H9 (cell line): Measurements from ENCODE around the gene RSPRY1. TPM values are rescaled to one million over a fixed set of nuclear protein-coding genes. Genes with fewer than 3 reads are reported as not detected.

Experiments used
- DNase-seq: peaks from one replicate; pipeline ENCODE4 v3.0.0-alpha.2; 2017
- H2AFZ ChIP-seq: one replicate; pipeline ENCODE4 v1.6.1; 2013; ENCODE audit warnings: mild to moderate bottlenecking, low read length, control low read depth, moderate library complexity
- H2AK5ac ChIP-seq: 2 replicates; pipeline ENCODE4 v1.6.1; 2013; ENCODE audit warnings: low read length, control low read depth, mixed read lengths; ENCODE audit not compliant: insufficient read length
- H2BK120ac ChIP-seq: one replicate; pipeline ENCODE4 v1.6.1; 2013; ENCODE audit warnings: low read depth, mild to moderate bottlenecking, low read length, control low read depth, inconsistent platforms; ENCODE audit not compliant: poor library complexity, severe bottlenecking
- H2BK12ac ChIP-seq: 2 replicates; pipeline ENCODE4 v1.6.1; 2013; ENCODE audit warnings: low read length, control low read depth, mixed read lengths, low read depth; ENCODE audit not compliant: insufficient read length
- H2BK15ac ChIP-seq: 2 replicates; pipeline ENCODE4 v1.6.1; 2013; ENCODE audit warnings: low read depth, low read length, control low read depth
- H2BK20ac ChIP-seq: one replicate; pipeline ENCODE4 v1.6.1; 2013; ENCODE audit warnings: low read depth, mild to moderate bottlenecking, low read length, control low read depth, inconsistent platforms; ENCODE audit not compliant: poor library complexity, severe bottlenecking
- H2BK5ac ChIP-seq: 2 replicates; pipeline ENCODE4 v1.6.1; 2013; ENCODE audit warnings: low read length, control low read depth, mixed read lengths; ENCODE audit not compliant: insufficient read length
- H3K14ac ChIP-seq: 2 replicates; pipeline ENCODE4 v1.6.1; 2013; ENCODE audit warnings: low read length, control low read depth; ENCODE audit not compliant: insufficient read depth
- H3K18ac ChIP-seq: 2 replicates; pipeline ENCODE4 v1.6.1; 2013; ENCODE audit warnings: low read depth, mild to moderate bottlenecking, mixed read lengths, low read length, control low read depth; ENCODE audit not compliant: insufficient read length
- H3K23ac ChIP-seq: 2 replicates; pipeline ENCODE4 v1.6.1; 2013; ENCODE audit warnings: low read length, control low read depth, mixed read lengths, low read depth; ENCODE audit not compliant: insufficient read length
- H3K23me2 ChIP-seq: 2 replicates; pipeline ENCODE4 v1.6.1; 2013; ENCODE audit warnings: low read depth, mild to moderate bottlenecking, mixed read lengths, low read length, control low read depth; ENCODE audit not compliant: insufficient read length, poor library complexity, severe bottlenecking
- H3K27ac ChIP-seq: 2 replicates; pipeline ENCODE4 v1.5.1; 2013; ENCODE audit warnings: low read length, control low read depth, mixed read lengths, low read depth; ENCODE audit not compliant: insufficient read length
- H3K27me3 ChIP-seq: 2 replicates; pipeline ENCODE4 v1.6.1; 2013; ENCODE audit warnings: low read length, control low read depth, inconsistent platforms; ENCODE audit not compliant: insufficient read depth
- H3K4ac ChIP-seq: 2 replicates; pipeline ENCODE4 v1.6.1; 2013; ENCODE audit warnings: low read depth, mild to moderate bottlenecking, control low read depth, inconsistent platforms, low read length, moderate library complexity
- H3K4me1 ChIP-seq: 2 replicates; pipeline ENCODE4 v1.6.1; 2013; ENCODE audit warnings: low read length, control low read depth, inconsistent platforms; ENCODE audit not compliant: insufficient read depth
- H3K4me2 ChIP-seq: 2 replicates; pipeline ENCODE4 v1.6.1; 2013; ENCODE audit warnings: low read length, control low read depth, mixed read lengths; ENCODE audit not compliant: insufficient read length, insufficient read depth
- H3K56ac ChIP-seq: 2 replicates; pipeline ENCODE4 v1.6.1; 2013; ENCODE audit warnings: low read depth, mild to moderate bottlenecking, mixed read lengths, low read length, control low read depth; ENCODE audit not compliant: insufficient read length
- H3K79me1 ChIP-seq: 2 replicates; pipeline ENCODE4 v1.6.1; 2013; ENCODE audit warnings: low read depth, mild to moderate bottlenecking, moderate library complexity, low read length, control low read depth, inconsistent platforms; ENCODE audit not compliant: insufficient read depth, poor library complexity, severe bottlenecking
- H3K79me2 ChIP-seq: 2 replicates; pipeline ENCODE4 v1.6.1; 2013; ENCODE audit warnings: low read length, control low read depth, inconsistent platforms; ENCODE audit not compliant: insufficient read depth
- H3K9ac ChIP-seq: 2 replicates; pipeline ENCODE4 v1.6.1; 2013; ENCODE audit warnings: low read length, control low read depth, mixed read lengths; ENCODE audit not compliant: insufficient read length; ENCODE audit errors: extremely low read depth
- H3K9me3 ChIP-seq: one replicate; pipeline ENCODE4 v1.6.1; 2013; ENCODE audit warnings: low read depth, low read length, inconsistent platforms; ENCODE audit not compliant: control insufficient read depth
- H3T11ph ChIP-seq: one replicate; pipeline ENCODE4 v1.6.1; 2013; ENCODE audit warnings: mild to moderate bottlenecking, low read length, control low read depth, inconsistent platforms
- H4K20me1 ChIP-seq: one replicate; pipeline ENCODE4 v1.6.1; 2013; ENCODE audit not compliant: control insufficient read depth, insufficient read length, insufficient read depth
- H4K5ac ChIP-seq: 2 replicates; pipeline ENCODE4 v1.6.1; 2013; ENCODE audit warnings: low read depth, mild to moderate bottlenecking, mixed read lengths, low read length, control low read depth; ENCODE audit not compliant: insufficient read length
- H4K8ac ChIP-seq: replicated peaks from 2 replicates; pipeline ENCODE4 v1.6.1; 2013; ENCODE audit warnings: low read length, control low read depth, mixed read lengths, low read depth; ENCODE audit not compliant: insufficient read length
- H4K91ac ChIP-seq: 2 replicates; pipeline ENCODE4 v1.6.1; 2013; ENCODE audit warnings: low read depth, mild to moderate bottlenecking, moderate library complexity, mixed read lengths, low read length, control low read depth; ENCODE audit not compliant: insufficient read length
- H3K27ac Mint-ChIP-seq, 3 experiments: 2 replicates in 2 of 3; 3 replicates in 1 of 3; pipeline ENCODE4 v1.8.0; 2020 to 2021; ENCODE audit warnings: mixed read lengths in 3 of 3, mild to moderate bottlenecking in 1 of 3, moderate library complexity in 1 of 3
- H3K27me3 Mint-ChIP-seq: 2 replicates; pipeline ENCODE4 v1.8.0; 2021; ENCODE audit warnings: low read depth, mild to moderate bottlenecking, moderate library complexity, mixed read lengths
- H3K36me3 Mint-ChIP-seq, 3 experiments: 2 replicates in 2 of 3; 3 replicates in 1 of 3; pipeline ENCODE4 v1.8.0; 2020 to 2021; ENCODE audit warnings: low read depth in 3 of 3, mixed read lengths in 3 of 3; ENCODE audit not compliant: insufficient read depth in 1 of 3
- H3K4me1 Mint-ChIP-seq, 2 experiments: 2 replicates each; pipeline ENCODE4 v1.8.0; 2020; ENCODE audit warnings: mixed read lengths in 2 of 2
- H3K4me3 Mint-ChIP-seq, 2 experiments: 2 replicates in 1 of 2; 3 replicates in 1 of 2; pipeline ENCODE4 v1.8.0; 2020 to 2021; ENCODE audit warnings: mild to moderate bottlenecking in 2 of 2, mixed read lengths in 2 of 2, moderate library complexity in 1 of 2
- H3K9me3 Mint-ChIP-seq, 2 experiments: 2 replicates in 1 of 2; 3 replicates in 1 of 2; pipeline ENCODE4 v1.8.0; 2020; ENCODE audit warnings: mild to moderate bottlenecking in 2 of 2, mixed read lengths in 2 of 2, moderate library complexity in 1 of 2
- CTCF ChIP-seq: fragments of 200-600 bp; sonication (generic); conservative IDR thresholded peaks from 3 replicates; pipeline ENCODE4 v1.8.0; 2021; ENCODE audit warnings: antibody characterized with exemption, mild to moderate bottlenecking
- WGBS: extraction: QIAGEN DNeasy Blood & Tissue Kit; methylation state at CpG from one replicate; pipeline ENCODE4 v1.1.7; 2013; ENCODE audit warnings: missing lambda C conversion rate, low lambda C conversion rate, mixed read lengths; ENCODE audit not compliant: insufficient read length; ENCODE audit errors: extremely low coverage; 5-methylcytosine and 5-hydroxymethylcytosine counted together
- total RNA-seq: library from RNA; stranded (reverse); gene quantifications from 2 replicates; pipeline ENCODE4 v1.2.1, GENCODE V29; 2021

Gene RSPRY1
- total RNA-seq, 1 experiment from 2014 or later = 36.1 TPM

GRCh38 chr16:57166951-57167350, 19.2 kb upstream of the RSPRY1 start:
- no peaks in the 10 kb centered on the region for H3K4me1 Mint-ChIP-seq
- Histone ChIP-seq H2BK12ac (no peak overlapping the region), H3K27me3 (no peaks in the 10 kb centered on the region), H2AFZ (no peak overlapping the region), H2BK20ac (no peak overlapping the region), H3T11ph (no peak overlapping the region), H2BK15ac (no peak overlapping the region), H4K20me1 (no peaks in the 10 kb centered on the region), H3K4ac (no peak overlapping the region), H3K56ac (no peak overlapping the region), H3K23me2 (no peaks in the 10 kb centered on the region), H3K9me3 (no peaks in the 10 kb centered on the region), H4K5ac (no peak overlapping the region), H4K91ac (no peak overlapping the region), H2BK5ac (no peak overlapping the region), H3K18ac (no peak overlapping the region), H3K23ac (no peak overlapping the region), H3K4me2 (no peak overlapping the region), H3K14ac (no peak overlapping the region), H2AK5ac (no peak overlapping the region), H2BK120ac (no peak overlapping the region), H3K79me1 (no peaks in the 10 kb centered on the region), H4K8ac (no peak overlapping the region), H3K9ac (no peak overlapping the region), H3K79me2 (no peaks in the 10 kb centered on the region), H3K4me1 (no peaks in the 10 kb centered on the region), H3K27ac (no peak overlapping the region)
- no peak for DNase-seq
- no peak for TF ChIP-seq CTCF
- H3K27me3 Mint-ChIP-seq = no peaks in the 10 kb centered on the region
- WGBS = no CpG with 5 or more reads among the region's 7 CpGs
- H3K36me3 Mint-ChIP-seq = peaks cover 32 to 80% (median 65%) of the 10 kb centered on the region in 3 experiments
- H3K4me3 Mint-ChIP-seq = no peak overlapping the region
- H3K9me3 Mint-ChIP-seq = no peaks in the 10 kb centered on the region
- no peak overlapping the region for H3K27ac Mint-ChIP-seq
